GM23338 (cell line): ENCODE data around the gene HCK. TPM values are rescaled to one million over a fixed set of nuclear protein-coding genes. Genes with fewer than 3 reads are reported as not detected.

ENCODE experiments used
- ATAC-seq: fragments of 200-7000 bp; cut with Tn5 transposase; 3 replicates; pipeline ENCODE4 v1.9.1; 2020
- DNase-seq: peaks from one replicate; pipeline ENCODE4 v3.0.0-alpha.2; 2015; ENCODE audit warnings: low spot score
- H2AFZ ChIP-seq: fragments of 200-600 bp; sonication (generic); 2 replicates; pipeline ENCODE4 v1.8.0; 2016; ENCODE audit warnings: antibody characterized with exemption, mild to moderate bottlenecking, moderate library complexity
- H3F3A ChIP-seq: fragments of 200-600 bp; sonication (generic); replicated peaks from 2 replicates; pipeline ENCODE4 v1.8.0; 2017; ENCODE audit warnings: antibody characterized with exemption, mixed run types, low read depth
- H3K27ac ChIP-seq: fragments of 200-600 bp; sonication (generic); 2 replicates; pipeline ENCODE4 v1.6.1; 2016; ENCODE audit warnings: low read depth
- H3K27me3 ChIP-seq: fragments of 200-600 bp; sonication (generic); 2 replicates; pipeline ENCODE4 v1.8.0; 2016; ENCODE audit warnings: mild to moderate bottlenecking, mixed run types, moderate library complexity; ENCODE audit not compliant: insufficient read depth
- H3K36me3 ChIP-seq: fragments of 200-600 bp; sonication (generic); 2 replicates; pipeline ENCODE4 v1.8.0; 2016; ENCODE audit warnings: mild to moderate bottlenecking; ENCODE audit not compliant: insufficient read depth
- H3K4me1 ChIP-seq: fragments of 200-600 bp; sonication (generic); 2 replicates; pipeline ENCODE4 v1.8.0; 2016; ENCODE audit warnings: mild to moderate bottlenecking, moderate library complexity; ENCODE audit not compliant: insufficient read depth
- H3K4me2 ChIP-seq: fragments of 200-600 bp; sonication (generic); 2 replicates; pipeline ENCODE4 v1.7.1; 2017; ENCODE audit warnings: mixed run types
- H3K4me3 ChIP-seq: fragments of 200-600 bp; sonication (generic); 2 replicates; pipeline ENCODE4 v1.6.1; 2016; ENCODE audit warnings: mixed run types
- H3K79me2 ChIP-seq: fragments of 200-600 bp; sonication (generic); replicated peaks from 2 replicates; pipeline ENCODE4 v1.8.0; 2017; ENCODE audit warnings: mild to moderate bottlenecking; ENCODE audit not compliant: insufficient read depth
- H3K9me2 ChIP-seq: fragments of 200-600 bp; sonication (generic); 2 replicates; pipeline ENCODE4 v1.8.0; 2017; ENCODE audit not compliant: insufficient read depth
- H4K20me1 ChIP-seq: fragments of 200-600 bp; sonication (generic); replicated peaks from 2 replicates; pipeline ENCODE4 v1.8.0; 2017; ENCODE audit warnings: mild to moderate bottlenecking; ENCODE audit not compliant: insufficient read depth
- H3K27ac Mint-ChIP-seq: 2 replicates; pipeline ENCODE4 v1.8.0; 2020; ENCODE audit warnings: inconsistent platforms, mild to moderate bottlenecking, moderate library complexity, mixed read lengths
- H3K27me3 Mint-ChIP-seq: 3 replicates; pipeline ENCODE4 v1.8.0; 2022; ENCODE audit warnings: low read depth, mild to moderate bottlenecking, moderate library complexity, mixed read lengths, inconsistent platforms; ENCODE audit not compliant: insufficient read depth, poor library complexity
- H3K36me3 Mint-ChIP-seq: 3 replicates; pipeline ENCODE4 v1.8.0; 2021; ENCODE audit warnings: low read depth, mild to moderate bottlenecking, inconsistent platforms, moderate library complexity, mixed read lengths
- H3K4me1 Mint-ChIP-seq: 3 replicates; pipeline ENCODE4 v1.8.0; 2020; ENCODE audit warnings: mild to moderate bottlenecking, inconsistent platforms, mixed read lengths
- H3K4me3 Mint-ChIP-seq: 3 replicates; pipeline ENCODE4 v1.8.0; 2021; ENCODE audit warnings: moderate library complexity, mild to moderate bottlenecking, inconsistent platforms, mixed read lengths
- H3K9me3 Mint-ChIP-seq: 3 replicates; pipeline ENCODE4 v1.8.0; 2020; ENCODE audit warnings: moderate library complexity, mild to moderate bottlenecking, inconsistent platforms, mixed read lengths
- CREB1 ChIP-seq: fragments of 250-450 bp; sonication (Bioruptor Pico); IDR thresholded peaks from 2 replicates; pipeline ENCODE4 v1.5.0; 2020; ENCODE audit warnings: low read depth, mild to moderate bottlenecking, moderate library complexity
- ETS1 ChIP-seq: IDR thresholded peaks from 2 replicates; pipeline ENCODE4 v1.6.1; 2016; ENCODE audit warnings: antibody characterized with exemption
- EZH2 ChIP-seq: fragments of 200-600 bp; sonication (generic); IDR thresholded peaks from one replicate; pipeline ENCODE4 v1.8.0; 2017; ENCODE audit warnings: antibody characterized with exemption, mild to moderate bottlenecking, low read depth; ENCODE audit not compliant: unreplicated experiment
- NANOG ChIP-seq: IDR thresholded peaks from 2 replicates; pipeline ENCODE4 v1.6.1; 2016; ENCODE audit warnings: antibody characterized with exemption, borderline replicate concordance
- POLR2AphosphoS5 ChIP-seq: IDR thresholded peaks from 2 replicates; pipeline ENCODE4 v1.6.1; 2016; ENCODE audit warnings: antibody characterized with exemption, low read depth
- REST ChIP-seq: IDR thresholded peaks from one replicate; pipeline ENCODE4 v1.6.1; 2018; ENCODE audit warnings: antibody characterized with exemption; ENCODE audit not compliant: unreplicated experiment
- ZNF331 ChIP-seq: fragments of 250-450 bp; sonication (Bioruptor Pico); IDR thresholded peaks from 2 replicates; pipeline ENCODE4 v1.5.0; 2020; ENCODE audit warnings: low read depth, mild to moderate bottlenecking, moderate library complexity
- ZNF462 ChIP-seq: fragments of 250-450 bp; sonication (Bioruptor Pico); IDR thresholded peaks from 2 replicates; pipeline ENCODE4 v1.5.0; 2020; ENCODE audit warnings: mild to moderate bottlenecking, moderate library complexity
- polyA plus RNA-seq: library from polyadenylated mRNA; unstranded; fragments of >200 nt; fragmentation: Nextera tagmentation; extraction: Ambion mirVana; gene quantifications from 2 replicates; pipeline ENCODE4 v1.2.1, GENCODE V29; 2016
- total RNA-seq: library from RNA; depleted of rRNA; stranded (reverse); fragments of >200 nt; shearing (Covaris generic); gene quantifications from 2 replicates; pipeline ENCODE4 v1.2.3, GENCODE V29; 2014

HCK gene
- total and polyA plus RNA-seq, 2 experiments from 2014 or later = 0.97 TPM; not detected in 1

- Histone ChIP-seq H3K79me2 (peaks cover 50% of the 10 kb centered on the region), H4K20me1 (peaks cover 57% of the 10 kb centered on the region), H3K4me3 (no peak overlapping the region), H3K27me3 (no peaks in the 10 kb centered on the region), H3K36me3 (peaks cover 14% of the 10 kb centered on the region), H3K4me1 (no peaks in the 10 kb centered on the region), H3K27ac (no peak overlapping the region), H3K4me2 (no peak overlapping the region), H3K9me2 (no peaks in the 10 kb centered on the region), H2AFZ (no peak overlapping the region), H3F3A (no peaks in the 10 kb centered on the region)
- peaks cover 16% of the 10 kb centered on the region for H3K36me3 Mint-ChIP-seq
- ATAC-seq = no peak
- peaks cover 2% of the 10 kb centered on the region for H3K27me3 Mint-ChIP-seq
- no peak overlapping the region for H3K27ac Mint-ChIP-seq
- TF ChIP-seq NANOG = no peak
- no peak for TF ChIP-seq ZNF331 (CRISPR knock-in tag)
- no peak for TF ChIP-seq POLR2AphosphoS5
- no peak overlapping the region for H3K4me3 Mint-ChIP-seq
- H3K9me3 Mint-ChIP-seq = no peaks in the 10 kb centered on the region
- DNase-seq = no peak
- peaks cover 9% of the 10 kb centered on the region; the same call in 2 of the 3 replicates for H3K4me1 Mint-ChIP-seq
These were observed 81.0 kb downstream of the HCK start for GRCh38 chr20:32132911-32133549.

GRCh38 chr20:32134026-32134425, 82.0 kb downstream of the HCK start:
- H3K4me3 Mint-ChIP-seq = no peak overlapping the region
- Histone ChIP-seq H4K20me1 (peaks cover 51% of the 10 kb centered on the region), H3K9me2 (no peaks in the 10 kb centered on the region), H3K4me3 (no peak overlapping the region), H3K4me1 (no peaks in the 10 kb centered on the region), H3K4me2 (no peak overlapping the region), H3K27ac (no peak overlapping the region), H3K79me2 (peaks cover 40% of the 10 kb centered on the region), H3K27me3 (no peaks in the 10 kb centered on the region), H3K36me3 (peaks cover 14% of the 10 kb centered on the region), H2AFZ (no peak overlapping the region), H3F3A (no peaks in the 10 kb centered on the region)
- no peak for ATAC-seq
- H3K27ac Mint-ChIP-seq = no peak overlapping the region
- DNase-seq = no peak
- H3K9me3 Mint-ChIP-seq = no peaks in the 10 kb centered on the region
- peaks cover 9% of the 10 kb centered on the region; the same call in 2 of the 3 replicates for H3K4me1 Mint-ChIP-seq
- H3K36me3 Mint-ChIP-seq = peaks cover 18% of the 10 kb centered on the region
- H3K27me3 Mint-ChIP-seq = peaks cover 2% of the 10 kb centered on the region
- TF ChIP-seq NANOG (no peak), POLR2AphosphoS5 (no peak), EZH2 (no peak), CREB1 (CRISPR knock-in tag) (no peak), REST (no peak), ETS1 (no peak), ZNF462 (CRISPR knock-in tag) (no peak)
